ENCODE data around the gene TOLLIP. TPM values are rescaled to one million over a fixed set of nuclear protein-coding genes. Genes with fewer than 3 reads are reported as not detected.
"Not testable (repeated sequence)": the region's sequence is repeated elsewhere in the genome, so short reads cannot be mapped to it uniquely, and the experiment has no call there.

The TOLLIP gene
- total RNA-seq, 1 experiment from 2014 or later = 32.3 TPM

GRCh38 chr11:1248951-1249350, 60.5 kb downstream of the TOLLIP start:
- H3K56ac ChIP-seq (ENCODE audit: insufficient read length, low read depth, low read length); H2AK5ac ChIP-seq (ENCODE audit: insufficient read length, low read length); DNase-seq; H3K9me3 ChIP-seq (ENCODE audit: control insufficient read depth, low read depth, low read length); H3K4ac ChIP-seq (ENCODE audit: low read depth, low read length); H4K20me1 ChIP-seq (ENCODE audit: control insufficient read depth, insufficient read depth, insufficient read length); H2BK5ac ChIP-seq (ENCODE audit: insufficient read length, low read length); H2BK12ac ChIP-seq (ENCODE audit: insufficient read length, low read depth, low read length); H3K23me2 ChIP-seq (ENCODE audit: insufficient read length, low read depth, low read length, poor library complexity, severe bottlenecking); H2AFZ ChIP-seq (ENCODE audit: low read length); H3K18ac ChIP-seq (ENCODE audit: insufficient read length, low read depth, low read length); H3K9ac ChIP-seq (ENCODE audit: extremely low read depth, insufficient read length, low read length); H3K4me1 Mint-ChIP-seq; H3K27ac Mint-ChIP-seq; H2BK20ac ChIP-seq (ENCODE audit: low read depth, low read length, poor library complexity, severe bottlenecking); H3K4me2 ChIP-seq (ENCODE audit: insufficient read depth, insufficient read length, low read length); H4K91ac ChIP-seq (ENCODE audit: insufficient read length, low read depth, low read length); H3K4me1 ChIP-seq (ENCODE audit: insufficient read depth, low read length); H4K5ac ChIP-seq (ENCODE audit: insufficient read length, low read depth, low read length); H3K23ac ChIP-seq (ENCODE audit: insufficient read length, low read depth, low read length); H3T11ph ChIP-seq (ENCODE audit: low read length); H3K79me2 ChIP-seq (ENCODE audit: insufficient read depth, low read length); H3K4me3 Mint-ChIP-seq; H3K27ac ChIP-seq (ENCODE audit: insufficient read length, low read depth, low read length); H2BK120ac ChIP-seq (ENCODE audit: low read depth, low read length, poor library complexity, severe bottlenecking); H3K79me1 ChIP-seq (ENCODE audit: insufficient read depth, low read depth, low read length, poor library complexity, severe bottlenecking); H4K8ac ChIP-seq (replicated peaks; ENCODE audit: insufficient read length, low read depth, low read length); H2BK15ac ChIP-seq (ENCODE audit: low read depth, low read length); H3K27me3 ChIP-seq (ENCODE audit: insufficient read depth, low read length); H3K14ac ChIP-seq (ENCODE audit: insufficient read depth, low read length): not testable (repeated sequence)
- Mint-ChIP-seq H3K9me3 (peaks cover 59 to 62% of the 10 kb centered on the region in 2 experiments), H3K36me3 (ENCODE audit: insufficient read depth in 1 of 3, low read depth in 3 of 3) (peaks cover 15 to 23% (median 17%) of the 10 kb centered on the region in 3 experiments; a peak in 6 of 7 replicates), H3K27me3 (ENCODE audit: low read depth) (peaks cover 17% of the 10 kb centered on the region)
- no CpG with 5 or more reads among the region's 18 CpGs for WGBS (ENCODE audit: extremely low coverage, insufficient read length, low lambda C conversion rate)

GRCh38 chr11:1247026-1247425, 62.4 kb downstream of the TOLLIP start:
- peaks cover 13 to 28% (median 18%) of the 10 kb centered on the region in 3 experiments; a peak in 6 of 7 replicates for H3K36me3 Mint-ChIP-seq (ENCODE audit: insufficient read depth in 1 of 3, low read depth in 3 of 3)
- H3K27ac Mint-ChIP-seq; H2AK5ac ChIP-seq (ENCODE audit: insufficient read length, low read length); H4K5ac ChIP-seq (ENCODE audit: insufficient read length, low read depth, low read length); H2BK15ac ChIP-seq (ENCODE audit: low read depth, low read length); H3K27ac ChIP-seq (ENCODE audit: insufficient read length, low read depth, low read length); H3K79me2 ChIP-seq (ENCODE audit: insufficient read depth, low read length); DNase-seq; H3K4me2 ChIP-seq (ENCODE audit: insufficient read depth, insufficient read length, low read length); H3K4me3 Mint-ChIP-seq; H2AFZ ChIP-seq (ENCODE audit: low read length); H3K27me3 ChIP-seq (ENCODE audit: insufficient read depth, low read length); H4K20me1 ChIP-seq (ENCODE audit: control insufficient read depth, insufficient read depth, insufficient read length); H3K56ac ChIP-seq (ENCODE audit: insufficient read length, low read depth, low read length); H2BK5ac ChIP-seq (ENCODE audit: insufficient read length, low read length); H4K91ac ChIP-seq (ENCODE audit: insufficient read length, low read depth, low read length); H2BK20ac ChIP-seq (ENCODE audit: low read depth, low read length, poor library complexity, severe bottlenecking); H3K79me1 ChIP-seq (ENCODE audit: insufficient read depth, low read depth, low read length, poor library complexity, severe bottlenecking); H3K14ac ChIP-seq (ENCODE audit: insufficient read depth, low read length); H3K9ac ChIP-seq (ENCODE audit: extremely low read depth, insufficient read length, low read length); H2BK120ac ChIP-seq (ENCODE audit: low read depth, low read length, poor library complexity, severe bottlenecking); H3K9me3 ChIP-seq (ENCODE audit: control insufficient read depth, low read depth, low read length); H3K4me1 Mint-ChIP-seq; H3K18ac ChIP-seq (ENCODE audit: insufficient read length, low read depth, low read length); H3K4me1 ChIP-seq (ENCODE audit: insufficient read depth, low read length); H2BK12ac ChIP-seq (ENCODE audit: insufficient read length, low read depth, low read length); H3K23me2 ChIP-seq (ENCODE audit: insufficient read length, low read depth, low read length, poor library complexity, severe bottlenecking); H3T11ph ChIP-seq (ENCODE audit: low read length); H3K23ac ChIP-seq (ENCODE audit: insufficient read length, low read depth, low read length); H4K8ac ChIP-seq (replicated peaks; ENCODE audit: insufficient read length, low read depth, low read length); H3K4ac ChIP-seq (ENCODE audit: low read depth, low read length): not testable (repeated sequence)
- no CpG with 5 or more reads among the region's 14 CpGs for WGBS (ENCODE audit: extremely low coverage, insufficient read length, low lambda C conversion rate)
- H3K9me3 Mint-ChIP-seq = peaks cover 64 to 70% of the 10 kb centered on the region in 2 experiments
- H3K27me3 Mint-ChIP-seq (ENCODE audit: low read depth) = peaks cover 14% of the 10 kb centered on the region

All from H9 (cell line).